ENCODE data around the gene SLC43A3. TPM values are rescaled to one million over a fixed set of nuclear protein-coding genes. Genes with fewer than 3 reads are reported as not detected.

SLC43A3 gene
- polyA plus RNA-seq, 6 donors from 2014 or later = 14.5 to 20.8 (median 17.5) TPM

- H3K36me3 Mint-ChIP-seq = no peaks in the 10 kb centered on the region
- peaks cover under 1 to 11% (median 4%) of the 10 kb centered on the region in 3 donors for H3K27me3 Mint-ChIP-seq
- H3K9me3 Mint-ChIP-seq = no peaks in the 10 kb centered on the region
- H3K4me3 Mint-ChIP-seq = no peak overlapping the region
- no peaks in the 10 kb centered on the region for H3K4me1 Mint-ChIP-seq
- DNase-seq = no peak
- no peak overlapping the region for H3K27ac Mint-ChIP-seq
- ATAC-seq (ENCODE audit: low read depth in 2 of 2) = no peak
Observed at GRCh38 chr11:57391111-57391510, 35.8 kb downstream of the SLC43A3 start.

- no peak within 1 kb of the TSS for H3K4me3 Mint-ChIP-seq
- H3K27me3 Mint-ChIP-seq = peaks cover 4 to 11% (median 4%) of the 10 kb centered on the region in 3 donors
- H3K9me3 Mint-ChIP-seq = no peaks in the 10 kb centered on the region
- DNase-seq (no peak), ATAC-seq (ENCODE audit: low read depth in 2 of 2) (no peak)
- H3K36me3 Mint-ChIP-seq = no peaks in the 10 kb centered on the region
- H3K4me1 Mint-ChIP-seq = no peaks in the 10 kb centered on the region
- peak within 1 kb of the TSS in 1 of 6 donors; percentile 5 for H3K27ac Mint-ChIP-seq
Observed at GRCh38 chr11:57390535-57390934, 36.4 kb downstream of the SLC43A3 start, which contains the start of gene PRG2. TSS of gene PRG2 (minus strand) at chr11:57390650. CDS start at chr11:57389944, 706 bp downstream.

GRCh38 chr11:57387289-57388030 is 39.5 kb downstream of the SLC43A3 start:
- no peaks in the 10 kb centered on the region for H3K9me3 Mint-ChIP-seq
- DNase-seq (no peak), ATAC-seq (ENCODE audit: low read depth in 2 of 2) (no peak)
- peaks cover 5 to 16% (median 9%) of the 10 kb centered on the region in 3 donors for H3K27me3 Mint-ChIP-seq
- H3K27ac Mint-ChIP-seq = no peak overlapping the region
- no peaks in the 10 kb centered on the region for H3K36me3 Mint-ChIP-seq
- no peaks in the 10 kb centered on the region for H3K4me1 Mint-ChIP-seq
- H3K4me3 Mint-ChIP-seq = no peak overlapping the region

GRCh38 chr11:57386178-57386940 is 40.6 kb downstream of the SLC43A3 start:
- Mint-ChIP-seq H3K27me3 (peaks cover 12 to 27% (median 13%) of the 10 kb centered on the region in 3 donors), H3K9me3 (no peaks in the 10 kb centered on the region), H3K4me3 (no peak overlapping the region), H3K36me3 (no peaks in the 10 kb centered on the region), H3K27ac (no peak overlapping the region), H3K4me1 (no peaks in the 10 kb centered on the region)
- DNase-seq (no peak), ATAC-seq (ENCODE audit: low read depth in 2 of 2) (no peak)

- no peaks in the 10 kb centered on the region for H3K36me3 Mint-ChIP-seq
- H3K27me3 Mint-ChIP-seq = peaks cover 28 to 50% (median 28%) of the 10 kb centered on the region in 3 donors
- DNase-seq = no peak
- H3K27ac Mint-ChIP-seq = peak within 1 kb of the TSS in 2 of 6 donors; percentile 41 to 57
- ATAC-seq (ENCODE audit: low read depth in 2 of 2) = no peak
- H3K4me1 Mint-ChIP-seq = no peaks in the 10 kb centered on the region
- H3K9me3 Mint-ChIP-seq = peaks cover 0 to 3% (median 0%) of the 10 kb centered on the region in 7 donors
- H3K4me3 Mint-ChIP-seq = no peak within 1 kb of the TSS
Observed at GRCh38 chr11:57380975-57381374, 45.9 kb downstream of the SLC43A3 start, which contains the start of gene PRG3. TSS of gene PRG3 (minus strand) at chr11:57381150. CDS start at chr11:57380708, 442 bp downstream.

GRCh38 chr11:57379732-57380131 is 47.2 kb downstream of the SLC43A3 start:
- Mint-ChIP-seq H3K4me1 (no peaks in the 10 kb centered on the region), H3K36me3 (no peaks in the 10 kb centered on the region), H3K4me3 (no peak overlapping the region), H3K27ac (no peak overlapping the region), H3K27me3 (peaks cover 27 to 50% (median 28%) of the 10 kb centered on the region in 3 donors), H3K9me3 (peaks cover 0 to 3% (median 0%) of the 10 kb centered on the region in 7 donors)
- DNase-seq = no peak
- no peak for ATAC-seq (ENCODE audit: low read depth in 2 of 2)

GRCh38 chr11:57378186-57378585 is 48.7 kb downstream of the SLC43A3 start:
- Mint-ChIP-seq H3K4me1 (no peaks in the 10 kb centered on the region), H3K4me3 (no peak overlapping the region), H3K36me3 (no peaks in the 10 kb centered on the region), H3K9me3 (peaks cover 0 to 3% (median 0%) of the 10 kb centered on the region in 7 donors), H3K27me3 (peaks cover 24 to 50% (median 27%) of the 10 kb centered on the region in 3 donors), H3K27ac (no peak overlapping the region)
- no peak for ATAC-seq (ENCODE audit: low read depth in 2 of 2)
- DNase-seq = no peak

- Mint-ChIP-seq H3K4me1 (no peaks in the 10 kb centered on the region), H3K27me3 (peaks cover 22 to 43% (median 22%) of the 10 kb centered on the region in 3 donors), H3K27ac (no peak overlapping the region)
Observed at GRCh38 chr11:57377107-57377506, 49.8 kb downstream of the SLC43A3 start.

GRCh38 chr11:57376095-57377090 is 50.5 kb downstream of the SLC43A3 start:
- no peaks in the 10 kb centered on the region for H3K36me3 Mint-ChIP-seq
- H3K4me1 Mint-ChIP-seq = no peaks in the 10 kb centered on the region
- DNase-seq (no peak), ATAC-seq (ENCODE audit: low read depth in 2 of 2) (no peak)
- H3K9me3 Mint-ChIP-seq = peaks cover 0 to 3% (median 0%) of the 10 kb centered on the region in 7 donors
- peaks cover 17 to 35% (median 25%) of the 10 kb centered on the region in 3 donors for H3K27me3 Mint-ChIP-seq
- H3K27ac Mint-ChIP-seq = no peak overlapping the region
- H3K4me3 Mint-ChIP-seq = no peak overlapping the region

More at GRCh38 chr11:57377107-57377506, 49.8 kb downstream of the SLC43A3 start:
- Mint-ChIP-seq H3K4me3 (no peak overlapping the region), H3K36me3 (no peaks in the 10 kb centered on the region), H3K9me3 (peaks cover 0 to 3% (median 0%) of the 10 kb centered on the region in 7 donors)
- DNase-seq (no peak), ATAC-seq (ENCODE audit: low read depth in 2 of 2) (no peak)

- DNase-seq (no peak), ATAC-seq (ENCODE audit: low read depth in 2 of 2) (no peak)
- H3K9me3 Mint-ChIP-seq = peaks cover 0 to 3% (median 0%) of the 10 kb centered on the region in 7 donors
- peak overlapping the region in 1 of 6 donors; percentile 79 for H3K27ac Mint-ChIP-seq
- peaks cover 0 to 7% (median 0%) of the 10 kb centered on the region in 3 donors for H3K4me1 Mint-ChIP-seq
- no peak overlapping the region for H3K4me3 Mint-ChIP-seq
- H3K36me3 Mint-ChIP-seq = no peaks in the 10 kb centered on the region
- H3K27me3 Mint-ChIP-seq = peaks cover 15 to 27% (median 26%) of the 10 kb centered on the region in 3 donors
Observed at GRCh38 chr11:57375490-57375889, 51.4 kb downstream of the SLC43A3 start.

- no peaks in the 10 kb centered on the region for H3K36me3 Mint-ChIP-seq
- H3K9me3 Mint-ChIP-seq = peaks cover 0 to 3% (median 0%) of the 10 kb centered on the region in 7 donors
- ATAC-seq (ENCODE audit: low read depth in 2 of 2) (no peak), DNase-seq (no peak)
- H3K27ac Mint-ChIP-seq = peak overlapping the region in 1 of 6 donors; percentile 23
- H3K27me3 Mint-ChIP-seq = peaks cover 11 to 24% (median 21%) of the 10 kb centered on the region in 3 donors
- H3K4me3 Mint-ChIP-seq = no peak overlapping the region
- H3K4me1 Mint-ChIP-seq = peaks cover 0 to 7% (median 0%) of the 10 kb centered on the region in 3 donors
Observed at GRCh38 chr11:57374966-57375365, 52.0 kb downstream of the SLC43A3 start.

GRCh38 chr11:57373146-57373545 is 53.8 kb downstream of the SLC43A3 start:
- Mint-ChIP-seq H3K27me3 (peaks cover 12 to 21% (median 20%) of the 10 kb centered on the region in 3 donors), H3K4me3 (no peak overlapping the region), H3K9me3 (peaks cover 0 to 2% (median 0%) of the 10 kb centered on the region in 7 donors), H3K4me1 (peaks cover 0 to 7% (median 3%) of the 10 kb centered on the region in 3 donors), H3K36me3 (no peaks in the 10 kb centered on the region), H3K27ac (peak overlapping the region in 1 of 6 donors; percentile 0)
- ATAC-seq (ENCODE audit: low read depth in 2 of 2) (no peak), DNase-seq (no peak)

Measured in naive B cell (primary cell).